Stimulated activated CD8-positive, alpha-beta memory T cell treated with anti-CD3 and anti-CD28 coated beads, Interleukin-12 subunit alpha, Interleukin-12 subunit beta, amount 100 ng/mL, for 4 hours (primary cell): ENCODE results near the gene IFIT2.
"Not testable (repeated sequence)": the region's sequence is repeated elsewhere in the genome, so short reads cannot be mapped to it uniquely, and the experiment has no call there.

ENCODE experiments used
- DNase-seq: peaks from one replicate; pipeline ENCODE4 v3.0.0-alpha.2; 2020; ENCODE audit warnings: low read depth

IFIT2 gene, protein sequence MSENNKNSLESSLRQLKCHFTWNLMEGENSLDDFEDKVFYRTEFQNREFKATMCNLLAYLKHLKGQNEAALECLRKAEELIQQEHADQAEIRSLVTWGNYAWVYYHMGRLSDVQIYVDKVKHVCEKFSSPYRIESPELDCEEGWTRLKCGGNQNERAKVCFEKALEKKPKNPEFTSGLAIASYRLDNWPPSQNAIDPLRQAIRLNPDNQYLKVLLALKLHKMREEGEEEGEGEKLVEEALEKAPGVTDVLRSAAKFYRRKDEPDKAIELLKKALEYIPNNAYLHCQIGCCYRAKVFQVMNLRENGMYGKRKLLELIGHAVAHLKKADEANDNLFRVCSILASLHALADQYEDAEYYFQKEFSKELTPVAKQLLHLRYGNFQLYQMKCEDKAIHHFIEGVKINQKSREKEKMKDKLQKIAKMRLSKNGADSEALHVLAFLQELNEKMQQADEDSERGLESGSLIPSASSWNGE

DNA sequence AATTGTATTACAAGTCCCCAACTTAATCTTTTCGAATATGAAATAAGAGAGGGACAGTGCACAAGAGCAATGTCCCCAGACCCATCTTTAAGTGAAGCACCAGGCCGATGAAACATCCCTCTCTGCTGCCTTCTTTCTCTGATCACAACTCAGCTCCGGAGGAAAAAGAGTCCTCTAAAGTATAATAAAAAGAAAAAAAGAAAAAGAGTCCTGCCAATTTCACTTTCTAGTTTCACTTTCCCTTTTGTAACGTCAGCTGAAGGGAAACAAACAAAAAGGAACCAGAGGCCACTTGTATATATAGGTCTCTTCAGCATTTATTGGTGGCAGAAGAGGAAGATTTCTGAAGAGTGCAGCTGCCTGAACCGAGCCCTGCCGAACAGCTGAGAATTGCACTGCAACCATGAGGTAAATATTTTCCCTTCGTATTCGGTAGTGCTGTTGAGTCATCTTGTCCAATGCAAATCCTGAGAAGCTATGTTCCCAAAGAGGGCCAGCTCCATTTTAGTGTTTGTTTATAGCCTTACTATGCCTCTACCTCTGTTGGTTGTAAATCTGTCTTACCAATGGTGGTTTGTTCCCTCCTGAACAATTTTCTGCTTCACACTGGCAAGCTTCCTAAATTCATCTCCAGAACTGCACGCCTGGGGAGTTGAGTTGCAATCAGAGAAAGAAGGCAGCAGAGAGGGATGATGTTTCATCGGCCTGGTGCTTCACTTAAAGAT lies at the start of gene IFIT2:
Gene IFIT2 (plus strand): TSS at position 326 of the 725 bp plus-strand sequence. CDS start 78 bp downstream, at position 404.
- no peak for DNase-seq

DNA sequence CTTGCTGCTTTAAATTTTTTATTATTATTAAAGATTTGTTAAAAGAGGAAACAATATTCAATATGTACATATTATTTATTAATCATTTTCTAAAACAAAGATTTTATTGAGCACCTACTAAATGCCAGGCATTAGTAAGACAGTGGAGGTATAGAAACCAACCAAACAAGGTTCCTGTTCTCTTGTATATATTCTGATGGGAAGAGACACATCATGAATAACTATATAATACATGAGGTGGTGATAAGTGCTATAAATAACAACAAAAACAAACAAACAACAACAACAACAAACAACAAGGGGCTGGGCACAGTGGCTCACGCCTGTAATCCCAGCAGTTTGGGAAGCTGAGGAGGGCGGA lies 49.6 kb upstream of the IFIT2 start:
- no peak for DNase-seq

DNA sequence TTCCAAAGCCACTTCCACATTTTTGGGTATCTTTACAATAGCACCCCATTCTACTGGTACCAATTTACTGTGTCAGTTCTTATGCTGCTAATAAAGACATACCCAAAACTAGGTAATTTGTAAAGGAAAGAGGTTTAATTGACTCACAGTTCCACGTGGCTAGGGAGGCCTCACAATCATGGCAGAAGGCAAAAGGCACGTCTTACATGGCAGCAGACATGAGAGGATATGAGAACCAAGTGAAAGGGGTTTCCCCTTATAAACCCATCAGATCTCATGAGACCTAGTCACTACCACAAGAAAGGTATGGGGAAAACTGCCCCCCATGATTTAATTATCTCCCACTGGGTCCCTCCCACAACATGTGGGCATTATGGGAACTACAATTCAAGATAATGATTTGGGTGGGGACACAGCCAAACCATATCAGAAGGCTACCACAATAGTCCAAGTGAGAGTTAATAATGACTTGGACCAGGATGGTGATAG lies 46.7 kb upstream of the IFIT2 start:
- DNase-seq: not testable (repeated sequence)

DNA sequence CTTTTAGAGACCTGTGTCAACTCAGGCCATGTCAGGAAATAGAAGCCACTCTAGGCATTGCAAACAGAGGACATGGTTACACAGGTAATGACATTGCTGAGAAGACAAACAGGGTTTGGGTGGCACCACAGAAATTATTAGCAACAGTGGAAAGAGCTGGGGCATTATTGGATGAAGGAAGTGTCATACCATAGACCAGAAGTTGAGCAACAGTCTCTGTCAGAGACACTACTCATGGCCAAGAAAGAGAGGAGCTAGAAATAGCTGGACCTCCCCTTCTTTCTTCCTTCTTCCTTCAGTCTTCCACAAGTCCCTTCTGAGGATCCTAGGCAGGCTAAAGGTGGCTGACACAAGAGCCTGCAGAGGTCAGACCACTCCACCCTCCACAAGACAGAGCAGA lies 46.1 kb upstream of the IFIT2 start:
- DNase-seq: no peak

DNA sequence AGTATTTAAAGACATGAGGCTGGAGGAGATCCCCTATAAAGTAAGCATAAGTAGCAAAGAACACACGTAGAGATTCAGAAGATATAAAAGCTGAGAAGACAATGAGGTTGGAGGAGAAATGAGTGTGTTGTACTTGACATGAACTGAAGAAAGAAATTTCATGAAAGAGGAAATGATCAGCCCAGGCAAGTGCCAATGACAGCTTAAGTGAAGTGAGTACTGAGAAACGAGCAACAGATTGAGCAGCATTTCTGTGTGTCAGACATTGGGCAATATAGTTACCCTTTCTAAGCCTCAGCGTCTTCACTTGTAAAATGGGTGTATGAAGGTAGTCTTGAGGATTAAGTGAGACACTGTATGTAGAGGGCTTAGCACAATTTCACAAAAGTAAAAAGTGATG lies 45.5 kb upstream of the IFIT2 start:
- DNase-seq: no peak

DNA sequence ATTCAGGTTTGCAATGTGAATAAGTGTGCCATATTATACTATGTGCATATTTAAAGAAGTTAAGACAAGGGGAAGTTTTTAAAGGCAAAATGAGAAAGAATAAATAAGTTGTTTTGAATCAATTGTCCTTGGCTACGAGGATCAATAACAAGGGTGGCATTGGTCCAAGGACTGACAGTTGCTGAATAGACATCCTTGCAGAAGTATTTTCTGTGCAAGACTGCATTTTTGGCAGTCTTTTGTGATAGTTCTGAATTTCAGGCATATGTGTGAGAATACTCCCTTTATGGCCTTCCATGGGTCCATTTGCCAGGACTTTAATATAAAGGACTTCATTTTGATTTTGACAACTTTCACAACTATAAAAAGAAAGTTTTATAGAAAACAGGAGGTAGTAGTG lies 44.9 kb upstream of the IFIT2 start:
- no peak for DNase-seq

DNA sequence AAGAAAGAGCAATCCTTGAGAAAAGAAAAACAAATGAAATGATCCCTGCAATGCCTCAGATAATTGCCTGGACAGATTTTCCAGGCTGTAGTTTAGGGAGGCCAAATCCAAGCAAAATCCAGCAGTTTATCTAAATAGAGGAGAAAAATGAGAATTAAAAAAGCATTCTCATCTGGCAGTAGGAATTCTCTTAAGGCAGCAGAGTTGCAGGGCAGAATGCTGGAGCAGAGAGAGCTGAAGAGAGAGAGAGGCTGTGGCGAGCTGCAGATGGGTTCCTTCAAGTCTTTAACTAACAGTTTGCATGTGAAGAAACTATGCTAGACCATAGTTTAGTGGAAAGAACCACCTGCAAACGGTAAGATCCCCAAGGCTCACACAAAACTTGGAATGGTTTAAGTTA lies 44.3 kb upstream of the IFIT2 start:
- no peak for DNase-seq

DNA sequence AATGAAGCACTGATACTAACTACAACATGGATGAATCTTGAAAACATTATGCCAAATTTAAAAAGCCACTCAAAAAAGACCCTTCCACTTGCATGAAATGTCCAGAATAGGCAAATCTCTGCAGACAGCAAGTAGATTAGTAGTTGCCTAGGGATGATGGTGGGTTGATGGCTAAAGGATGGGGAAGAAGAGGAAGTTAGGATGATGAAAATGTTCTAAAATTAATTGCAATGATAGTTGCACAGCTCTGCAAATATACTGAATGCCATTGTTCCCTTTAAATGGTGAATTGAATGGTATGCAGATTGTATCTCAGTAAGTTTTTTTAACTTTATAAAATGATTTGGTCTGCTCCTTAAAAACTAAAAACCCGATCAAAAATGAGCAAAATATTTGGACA lies 43.0 kb upstream of the IFIT2 start:
- no peak for DNase-seq

DNA sequence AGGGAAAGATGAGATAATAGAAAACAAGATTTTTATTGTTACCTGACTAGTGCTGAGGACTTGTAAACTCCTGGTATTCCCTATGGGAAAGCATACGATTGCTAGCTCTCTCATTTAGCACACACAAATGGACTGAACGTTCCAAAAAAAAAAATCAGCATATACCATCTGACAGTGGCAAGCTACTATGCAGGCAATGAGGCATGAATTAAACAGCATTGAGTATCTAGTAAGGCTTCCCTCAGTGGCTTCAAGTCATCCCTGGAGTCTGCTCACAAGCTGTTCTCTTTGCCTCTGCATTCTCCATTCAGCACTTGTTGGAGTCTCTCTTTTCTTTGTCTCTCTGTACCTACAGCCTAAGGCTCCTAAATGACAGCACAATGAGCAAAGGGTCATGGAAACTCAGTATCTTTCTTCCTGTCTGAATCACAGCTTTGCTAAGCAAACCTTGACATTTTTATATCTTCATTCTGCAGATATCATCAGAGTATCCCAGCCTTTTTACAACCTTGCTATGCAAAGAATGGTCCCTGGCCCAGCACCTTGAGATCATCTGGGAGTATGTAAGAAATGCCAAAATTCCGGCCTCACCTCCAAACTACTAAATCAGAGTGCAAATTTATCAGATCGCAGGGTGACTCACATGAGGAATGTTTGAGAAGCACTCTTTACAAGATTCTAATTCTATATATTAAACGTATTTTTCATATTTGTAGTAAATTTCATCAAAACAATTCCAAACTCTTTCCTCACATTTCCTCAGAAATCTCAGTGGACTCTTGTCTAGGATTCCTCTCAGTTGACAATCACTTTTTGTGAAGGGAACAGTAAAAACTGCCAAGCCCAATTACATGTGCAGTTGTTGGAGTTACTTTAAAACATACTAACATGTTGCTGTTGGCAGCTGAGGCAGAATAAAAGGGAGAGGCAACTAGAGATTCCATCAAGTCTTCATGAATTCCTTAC lies 39.5 kb upstream of the IFIT2 start:
- DNase-seq: no peak

DNA sequence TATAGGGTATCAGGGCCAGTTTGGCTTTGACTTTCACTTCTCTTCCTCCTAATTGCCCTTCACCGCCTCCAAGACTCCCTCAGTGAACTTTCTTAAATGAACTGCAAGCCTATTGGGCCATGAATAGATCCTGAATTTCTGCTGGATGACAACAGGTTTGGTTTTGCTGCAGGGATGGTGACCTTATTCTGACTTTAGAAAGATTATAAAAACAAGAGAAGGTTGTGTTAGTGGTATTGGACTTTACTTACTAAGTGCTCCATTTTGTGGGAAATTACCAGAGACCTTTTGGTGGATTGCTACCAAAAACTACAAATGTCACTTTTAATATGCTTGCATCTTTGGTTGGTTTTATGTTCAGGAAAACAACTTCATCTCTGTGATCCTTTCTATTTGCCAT lies 38.8 kb upstream of the IFIT2 start:
- DNase-seq: no peak

DNA sequence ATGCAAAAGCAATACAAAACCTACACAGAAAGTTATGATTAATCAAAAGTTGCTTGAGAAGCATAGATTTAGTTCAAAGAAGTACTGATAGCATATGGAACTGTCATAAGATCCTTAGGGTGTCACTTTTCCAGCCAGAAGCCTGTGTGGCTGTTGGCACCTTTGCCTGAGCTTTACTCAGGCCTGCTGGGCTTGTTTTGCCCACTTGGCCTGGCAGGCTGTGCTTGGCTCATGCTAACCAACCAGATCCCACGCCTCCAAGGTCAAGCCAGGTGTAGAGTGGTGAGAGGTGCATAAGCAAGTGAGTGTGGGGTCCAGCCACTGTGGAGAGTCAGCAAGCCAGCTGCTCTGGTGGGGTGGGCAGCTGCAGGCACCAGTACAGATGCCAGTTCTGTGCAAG lies 38.3 kb upstream of the IFIT2 start:
- DNase-seq: no peak

DNA sequence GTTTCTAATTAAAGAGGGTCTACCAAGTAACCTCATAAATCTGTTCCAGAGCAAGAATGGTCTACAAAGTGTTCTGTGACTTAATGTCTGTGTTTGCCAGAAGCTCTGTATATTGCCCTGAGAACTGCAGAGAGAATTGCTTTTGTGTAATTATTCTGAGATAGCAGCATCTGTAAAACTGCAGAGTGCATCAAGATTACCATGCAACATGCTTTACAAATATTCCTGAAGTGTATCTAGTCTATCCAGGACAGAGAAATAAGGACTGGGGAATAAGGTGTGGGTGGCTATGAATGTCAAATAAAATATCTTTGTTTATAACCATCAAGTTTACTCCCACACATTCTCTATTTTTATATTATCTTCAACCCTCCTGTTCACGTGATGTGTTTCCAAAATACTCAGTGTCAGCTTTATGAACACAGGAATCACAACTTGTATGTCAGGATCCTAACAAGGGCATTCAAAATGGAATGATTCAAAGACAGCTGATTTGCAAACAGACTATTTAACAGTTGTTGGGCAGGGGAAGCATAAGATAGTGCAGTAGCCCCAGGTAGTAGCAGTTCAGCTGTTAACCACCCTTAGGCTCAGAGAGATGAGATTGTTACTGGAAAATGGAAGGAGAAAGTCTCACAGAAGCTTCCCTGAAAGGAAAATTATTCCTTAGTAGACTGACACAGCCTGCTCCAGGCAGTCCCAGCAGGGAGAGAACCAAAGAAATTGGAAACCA lies 35.0 kb upstream of the IFIT2 start:
- no peak for DNase-seq

DNA sequence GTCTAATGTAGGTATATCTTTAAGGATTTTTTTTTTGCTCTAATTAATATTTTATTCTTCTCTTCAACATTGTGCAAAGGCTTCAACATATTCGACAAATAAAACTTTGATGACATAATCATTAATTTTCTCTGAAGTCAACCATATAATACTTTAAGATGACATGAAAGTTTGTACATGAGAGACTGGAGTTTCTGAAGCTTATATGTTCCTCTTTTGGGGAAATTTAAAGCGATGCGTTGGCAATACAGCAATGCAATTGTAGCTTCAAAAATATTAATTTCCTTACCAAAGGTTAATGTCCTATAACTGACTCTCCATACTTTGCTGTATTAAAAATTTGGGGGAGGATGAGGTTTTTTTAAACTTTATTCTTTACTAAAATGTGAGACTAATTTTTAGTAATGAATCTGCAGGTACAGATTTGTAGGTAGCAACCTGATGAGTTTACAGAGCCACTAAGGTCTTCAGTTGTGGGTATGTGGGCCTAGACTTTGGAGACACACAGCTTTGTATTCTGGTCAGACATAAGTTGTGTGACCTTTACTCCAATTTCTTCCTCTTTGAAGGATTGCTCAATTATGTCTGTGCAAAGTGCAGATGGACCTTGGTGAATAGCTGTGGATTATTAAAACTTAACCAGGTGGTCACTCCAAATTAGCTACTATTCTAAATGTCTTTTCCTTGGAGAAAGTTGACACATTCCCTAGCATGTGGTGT lies 32.3 kb upstream of the IFIT2 start:
- DNase-seq: no peak

DNA sequence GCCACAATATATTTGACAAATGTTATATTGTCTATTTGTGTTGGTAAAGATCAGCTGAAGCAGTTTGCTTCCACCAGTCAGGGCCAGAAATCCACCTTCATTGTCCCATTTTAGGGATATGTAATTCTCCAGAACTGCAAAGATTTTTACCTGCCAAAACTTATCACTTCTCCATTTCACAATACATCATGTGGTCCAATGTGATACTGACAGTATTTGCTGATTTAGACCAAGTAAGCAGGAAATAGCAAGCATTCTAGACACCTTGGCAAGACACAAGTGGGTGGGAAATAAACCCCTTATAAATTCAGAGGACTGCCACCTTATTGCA lies 31.7 kb upstream of the IFIT2 start:
- no peak for DNase-seq

DNA sequence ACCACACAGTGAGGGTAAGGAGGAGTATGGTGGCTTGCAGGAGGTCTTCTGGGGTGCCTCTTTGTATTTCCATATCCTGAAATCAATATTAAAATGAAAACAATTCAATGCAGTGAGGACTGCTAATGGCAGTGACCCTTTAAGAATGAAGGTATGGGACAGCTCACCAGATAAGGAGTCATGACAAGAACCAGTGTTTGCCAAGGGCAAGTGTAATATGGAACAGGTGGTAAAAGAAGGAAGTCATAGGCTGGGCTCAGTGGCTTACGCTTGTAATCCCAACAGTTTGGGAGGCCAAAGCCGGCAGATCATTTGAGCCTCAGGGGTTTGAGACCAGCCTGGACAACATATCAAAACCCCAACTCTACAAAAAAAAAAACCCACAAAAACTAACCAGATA lies 30.3 kb upstream of the IFIT2 start:
- DNase-seq: no peak

DNA sequence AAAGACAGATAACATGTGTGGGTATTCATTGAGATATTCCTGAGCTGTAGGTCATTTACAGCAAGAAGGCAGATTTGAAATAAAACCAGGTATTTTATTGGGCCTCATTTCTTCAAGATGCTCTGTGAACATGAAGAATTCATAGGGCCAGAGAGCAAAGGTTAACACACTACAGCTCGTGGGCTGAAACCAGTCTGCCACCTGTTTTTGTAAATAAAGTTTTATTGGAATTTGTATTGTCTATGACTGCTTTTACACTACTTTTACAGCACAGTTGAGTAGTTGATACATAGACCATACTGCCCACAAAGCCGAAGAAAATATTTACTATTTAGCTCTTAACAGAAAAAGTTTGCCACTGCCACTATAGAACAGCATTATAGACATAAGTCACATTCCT lies 28.2 kb upstream of the IFIT2 start:
- DNase-seq: no peak

DNA sequence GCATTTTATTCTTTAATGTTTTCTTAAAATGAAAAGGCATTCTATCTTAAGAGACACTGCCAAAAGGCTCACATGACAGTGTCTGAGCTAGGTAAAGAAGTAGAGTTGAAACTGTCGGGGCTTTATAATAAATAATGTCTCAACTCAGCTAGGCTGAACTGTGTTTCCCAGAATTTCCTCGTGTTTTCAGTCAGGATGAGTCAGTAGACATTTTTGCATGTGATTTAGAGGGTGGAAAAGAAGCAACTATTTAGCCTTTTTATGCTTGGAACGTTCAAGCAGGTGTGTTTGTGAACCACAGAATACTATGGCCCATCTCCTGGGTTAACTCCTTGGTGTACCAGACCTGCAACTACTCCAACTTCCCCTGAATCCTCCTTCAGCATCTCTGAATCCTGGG lies 26.9 kb upstream of the IFIT2 start:
- DNase-seq: no peak

DNA sequence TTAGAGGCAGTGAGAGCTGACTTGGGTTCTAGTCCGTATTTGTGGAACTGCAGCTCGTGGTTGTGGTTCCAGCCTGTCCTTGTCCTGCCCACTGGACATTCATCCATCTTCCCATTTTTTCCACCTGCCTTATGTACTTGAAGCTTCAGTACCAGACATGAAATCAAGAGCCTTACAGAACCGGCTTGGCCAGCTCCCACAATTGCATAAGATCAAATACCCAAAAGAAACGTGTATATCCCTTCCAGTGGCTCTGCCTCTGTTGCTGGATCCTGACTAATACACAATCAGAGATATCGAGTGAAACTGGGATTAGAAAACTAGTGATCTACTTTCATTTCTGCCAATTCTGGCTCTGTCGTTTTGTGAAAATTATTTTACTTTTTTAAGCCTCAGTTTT lies 26.5 kb upstream of the IFIT2 start:
- no peak for DNase-seq

DNA sequence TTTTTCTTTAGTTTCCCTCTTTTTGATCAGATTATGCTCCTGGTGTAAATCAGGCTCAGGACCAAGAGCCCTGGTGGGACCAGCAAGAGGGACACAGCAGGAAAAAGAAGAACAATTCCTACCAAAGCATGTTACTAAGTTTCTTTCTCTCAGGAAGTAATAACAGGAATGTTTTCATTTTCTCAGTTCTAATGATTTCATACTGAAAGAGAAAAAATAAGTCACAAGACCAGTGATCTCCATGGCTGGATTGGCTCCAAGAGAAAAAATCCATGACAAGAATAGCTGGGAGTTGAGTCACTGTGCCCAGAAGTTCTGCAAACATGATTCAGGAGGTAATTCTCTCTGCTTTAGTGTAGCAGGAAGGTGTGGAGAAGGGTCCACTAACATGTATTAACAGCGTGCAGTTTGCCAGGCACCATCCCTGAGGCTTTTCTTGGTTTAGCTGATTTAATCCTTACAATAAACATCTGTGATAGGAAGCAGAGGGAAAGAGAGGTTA lies 23.8 kb upstream of the IFIT2 start:
- DNase-seq: no peak

DNA sequence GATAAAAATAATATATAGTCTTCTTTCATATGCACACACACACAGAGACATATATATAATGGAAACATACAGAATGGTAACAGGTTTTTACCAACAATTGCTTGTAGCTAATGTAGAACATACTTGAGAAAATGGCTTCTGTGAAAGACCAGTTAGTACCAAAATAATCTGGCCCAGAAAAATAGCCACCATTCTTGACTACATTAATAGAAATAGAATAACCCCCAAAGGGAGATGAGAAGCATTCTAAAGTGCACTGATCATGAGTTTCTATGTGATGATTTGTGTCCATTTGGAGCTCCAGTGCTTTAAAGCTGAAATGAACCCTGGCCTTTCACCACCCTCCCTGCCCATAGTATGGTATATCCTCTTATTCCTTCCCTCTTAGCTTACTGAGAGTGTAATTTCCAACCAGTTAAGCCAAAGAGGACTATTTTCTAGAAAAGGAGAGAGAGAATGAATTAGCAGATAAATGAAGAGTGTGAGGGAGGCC lies 22.9 kb upstream of the IFIT2 start:
- no peak for DNase-seq

DNA sequence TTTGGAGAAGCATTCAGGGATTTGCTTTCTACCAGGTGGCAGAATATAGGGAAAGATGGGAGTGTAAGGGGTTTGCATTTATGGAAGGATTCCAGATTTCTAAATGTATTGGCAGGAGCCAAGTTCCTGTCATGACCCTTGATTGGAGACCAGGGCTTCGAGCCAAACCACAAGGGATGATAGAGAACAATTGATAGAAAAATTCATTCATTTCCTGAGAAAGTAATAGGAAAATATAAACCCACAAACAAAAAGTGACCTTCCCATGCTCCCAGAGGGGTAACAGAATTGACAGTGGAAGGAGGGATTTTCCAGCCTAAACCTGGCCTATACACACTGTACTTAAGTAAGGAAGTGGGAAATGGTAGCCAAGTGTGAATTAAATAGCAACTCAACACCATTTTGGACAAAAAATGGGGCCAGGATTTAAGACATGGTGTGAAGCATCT lies 22.4 kb upstream of the IFIT2 start:
- no peak for DNase-seq
